Fibroblast of lung (primary cell): ENCODE measurements around the gene IL1F10. TPM values are rescaled to one million over a fixed set of nuclear protein-coding genes. Genes with fewer than 3 reads are reported as not detected.

ENCODE experiments used
- DNase-seq, 2 donors: peaks; one replicate each; pipeline versions ENCODE4 v3.0.0 to v3.0.0-alpha.2; 2010; ENCODE audit warnings: low read depth in 2 of 2
- H2AFZ ChIP-seq: 2 replicates; pipeline ENCODE4 v1.5.1; 2012; ENCODE audit warnings: low read length, control low read depth, inconsistent platforms
- H3K27ac ChIP-seq: 2 replicates; pipeline ENCODE4 v1.5.1; 2011; ENCODE audit warnings: low read length, control low read depth; ENCODE audit not compliant: insufficient read depth
- H3K27me3 ChIP-seq: 2 replicates; pipeline ENCODE4 v1.5.1; 2011; ENCODE audit warnings: mild to moderate bottlenecking, low read length; ENCODE audit not compliant: control insufficient read depth, insufficient read depth
- H3K36me3 ChIP-seq: 2 replicates; pipeline ENCODE4 v1.5.1; 2011; ENCODE audit warnings: low read length; ENCODE audit not compliant: control insufficient read depth, insufficient read depth
- H3K4me1 ChIP-seq: 2 replicates; pipeline ENCODE4 v1.5.1; 2011; ENCODE audit warnings: low read length; ENCODE audit not compliant: control insufficient read depth, insufficient read depth; ENCODE audit errors: extremely low read depth
- H3K4me2 ChIP-seq: 2 replicates; pipeline ENCODE4 v1.5.1; 2011; ENCODE audit warnings: low read length, control low read depth; ENCODE audit not compliant: insufficient read depth; ENCODE audit errors: extremely low read depth
- H3K4me3 ChIP-seq, 4 experiments: fragments of 200-600 bp in 1 of 4; sonication (generic) in 1 of 4; replicated peaks in 1 of 4; 2 replicates each; pipeline ENCODE4 v1.5.1; 2011 to 2016; ENCODE audit warnings: low read length in 4 of 4, low read depth in 3 of 4, mild to moderate bottlenecking in 3 of 4, control low read depth in 2 of 4, inconsistent platforms in 1 of 4, mixed read lengths in 1 of 4; ENCODE audit not compliant: insufficient read depth in 1 of 4; ENCODE audit errors: control extremely low read depth in 1 of 4
- H3K79me2 ChIP-seq: 2 replicates; pipeline ENCODE4 v1.5.1; 2012; ENCODE audit warnings: mild to moderate bottlenecking, low read length, inconsistent platforms; ENCODE audit not compliant: control insufficient read depth, insufficient read depth
- H3K9ac ChIP-seq: 2 replicates; pipeline ENCODE4 v1.5.1; 2011; ENCODE audit warnings: mild to moderate bottlenecking, low read length, control low read depth; ENCODE audit not compliant: insufficient read depth
- H3K9me3 ChIP-seq: 2 replicates; pipeline ENCODE4 v1.5.1; 2012; ENCODE audit warnings: low read depth, low read length; ENCODE audit not compliant: control insufficient read depth, insufficient read depth
- H4K20me1 ChIP-seq: 2 replicates; pipeline ENCODE4 v1.5.1; 2011; ENCODE audit warnings: low read length; ENCODE audit not compliant: control insufficient read depth, insufficient read depth; ENCODE audit errors: extremely low read depth
- CTCF ChIP-seq, 2 donors: IDR thresholded peaks in 1 of 2; conservative IDR thresholded peaks in 1 of 2; 1 replicate in 1 of 2; 2 replicates in 1 of 2; pipeline ENCODE4 v1.5.1; 2011 to 2012; ENCODE audit warnings: low read length in 2 of 2, control low read depth in 1 of 2, inconsistent platforms in 1 of 2, low read depth in 1 of 2, mild to moderate bottlenecking in 1 of 2
- EZH2 ChIP-seq: IDR thresholded peaks from 2 replicates; pipeline ENCODE4 v1.5.1; 2012; ENCODE audit warnings: low read length, control low read depth, mild to moderate bottlenecking; ENCODE audit errors: missing control alignments
- polyA plus RNA-seq, 2 donors: library from polyadenylated mRNA; depleted of rRNA in 1 of 2; stranded (reverse) in 1 of 2; unstranded in 1 of 2; fragments of >200 nt; gene quantifications; 2 replicates each; pipeline ENCODE4 v1.2.1, GENCODE V29; 2011 to 2012; ENCODE audit warnings: missing spikeins in 1 of 2
- total RNA-seq: library from RNA; depleted of rRNA; stranded (reverse); fragments of >200 nt; gene quantifications from 2 replicates; pipeline ENCODE4 v1.2.1, GENCODE V29; 2014

Gene IL1F10
- total and polyA plus RNA-seq, 2 donors (not counting 1 experiment from before 2014, with no cell fraction given): not detected

- no peak for TF ChIP-seq EZH2
- TF ChIP-seq CTCF (conservative IDR thresholded peaks at IDR 0.05 in 1 of 2, IDR thresholded peaks at IDR 0.05 in 1 of 2; ENCODE audit: low read depth in 1 of 2, low read length in 2 of 2): no peak
- H3K27me3 ChIP-seq: no peaks in the 10 kb centered on the region
- H4K20me1 ChIP-seq: no peaks in the 10 kb centered on the region
- H3K79me2 ChIP-seq: no peaks in the 10 kb centered on the region
- no peak overlapping the region for H2AFZ ChIP-seq
- no peak overlapping the region for H3K4me3 ChIP-seq
- no peaks in the 10 kb centered on the region for H3K9me3 ChIP-seq
- no peak for DNase-seq
- no peak overlapping the region for H3K27ac ChIP-seq
- H3K36me3 ChIP-seq: no peaks in the 10 kb centered on the region
- H3K4me1 ChIP-seq: no peaks in the 10 kb centered on the region
- no peak overlapping the region for H3K9ac ChIP-seq
- no peak overlapping the region for H3K4me2 ChIP-seq
These were observed 34.4 kb downstream of the IL1F10 start for GRCh38 chr2:113102133-113102532.

- Histone ChIP-seq H3K79me2 (no peaks in the 10 kb centered on the region), H3K9me3 (no peaks in the 10 kb centered on the region), H3K27ac (no peak overlapping the region), H3K27me3 (no peaks in the 10 kb centered on the region), H3K4me1 (no peaks in the 10 kb centered on the region), H3K4me2 (no peak overlapping the region), H3K9ac (no peak overlapping the region), H3K36me3 (no peaks in the 10 kb centered on the region), H2AFZ (no peak overlapping the region), H3K4me3 (no peak overlapping the region), H4K20me1 (no peaks in the 10 kb centered on the region)
- no peak for TF ChIP-seq EZH2
- TF ChIP-seq CTCF (conservative IDR thresholded peaks at IDR 0.05 in 1 of 2, IDR thresholded peaks at IDR 0.05 in 1 of 2; ENCODE audit: low read depth in 1 of 2, low read length in 2 of 2): no peak
- DNase-seq: no peak
These were observed 35.5 kb downstream of the IL1F10 start for GRCh38 chr2:113103277-113103676.

GRCh38 chr2:113104054-113104611, 36.4 kb downstream of the IL1F10 start:
- H3K4me1 ChIP-seq: no peaks in the 10 kb centered on the region
- H4K20me1 ChIP-seq: no peaks in the 10 kb centered on the region
- no peak overlapping the region for H2AFZ ChIP-seq
- no peak overlapping the region for H3K4me2 ChIP-seq
- H3K27me3 ChIP-seq: no peaks in the 10 kb centered on the region
- H3K79me2 ChIP-seq: no peaks in the 10 kb centered on the region
- H3K4me3 ChIP-seq: no peak overlapping the region
- H3K27ac ChIP-seq: no peak overlapping the region
- no peak overlapping the region for H3K9ac ChIP-seq
- no peaks in the 10 kb centered on the region for H3K9me3 ChIP-seq
- DNase-seq: peak in 1 of 2 donors; percentile 30
- TF ChIP-seq EZH2 (no peak), CTCF (conservative IDR thresholded peaks at IDR 0.05 in 1 of 2, IDR thresholded peaks at IDR 0.05 in 1 of 2; ENCODE audit: low read depth in 1 of 2, low read length in 2 of 2) (no peak)
- H3K36me3 ChIP-seq: no peaks in the 10 kb centered on the region
